ENCODE results near the gene CSRNP3. TPM values are rescaled to one million over a fixed set of nuclear protein-coding genes. Genes with fewer than 3 reads are reported as not detected.
"Not testable (repeated sequence)": the region's sequence is repeated elsewhere in the genome, so short reads cannot be mapped to it uniquely, and the experiment has no call there.

The CSRNP3 gene
- total RNA-seq, 1 donor from 2014 or later = 2.3 TPM

GRCh38 chr2:165651233-165651632, 181.7 kb downstream of the CSRNP3 start:
- no peaks in the 10 kb centered on the region for H3K4me1 ChIP-seq
- DNase-seq (no peak), ATAC-seq (no peak)
- H3K9me3 ChIP-seq = no peaks in the 10 kb centered on the region
- no peaks in the 10 kb centered on the region for H3K27me3 ChIP-seq (ENCODE audit: low read depth)
- no peaks in the 10 kb centered on the region for H3K36me3 ChIP-seq
- no peak overlapping the region for H3K27ac ChIP-seq
- intact Hi-C loops (cut with DNase I) = no loop called here
- no peak overlapping the region for H3K4me3 ChIP-seq
- TF ChIP-seq CTCF (IDR thresholded peaks at IDR 0.05) = no peak

GRCh38 chr2:165655661-165656060, 186.2 kb downstream of the CSRNP3 start:
- Histone ChIP-seq H3K9me3 (no peaks in the 10 kb centered on the region), H3K4me1 (no peaks in the 10 kb centered on the region), H3K27ac (no peak overlapping the region), H3K27me3 (ENCODE audit: low read depth) (no peaks in the 10 kb centered on the region), H3K4me3 (no peak overlapping the region), H3K36me3 (no peaks in the 10 kb centered on the region)
- intact Hi-C loops (cut with DNase I) = no loop called here
- ATAC-seq (no peak), DNase-seq (no peak)
- TF ChIP-seq CTCF (IDR thresholded peaks at IDR 0.05) = no peak

- DNase-seq (no peak), ATAC-seq (no peak)
- Histone ChIP-seq H3K27me3 (ENCODE audit: low read depth) (no peaks in the 10 kb centered on the region), H3K27ac (no peak overlapping the region), H3K9me3 (no peaks in the 10 kb centered on the region), H3K4me1 (no peaks in the 10 kb centered on the region), H3K4me3 (no peak overlapping the region), H3K36me3 (no peaks in the 10 kb centered on the region)
- no peak for TF ChIP-seq CTCF (IDR thresholded peaks at IDR 0.05)
- intact Hi-C loops (cut with DNase I) = no loop called here
These were observed 190.9 kb downstream of the CSRNP3 start for GRCh38 chr2:165660361-165660760.

GRCh38 chr2:165662720-165663119, 193.2 kb downstream of the CSRNP3 start:
- Histone ChIP-seq H3K9me3 (no peaks in the 10 kb centered on the region), H3K36me3 (no peaks in the 10 kb centered on the region), H3K27me3 (ENCODE audit: low read depth) (no peaks in the 10 kb centered on the region), H3K27ac (no peak overlapping the region), H3K4me1 (no peaks in the 10 kb centered on the region), H3K4me3 (no peak overlapping the region)
- DNase-seq (no peak), ATAC-seq (no peak)
- TF ChIP-seq CTCF (IDR thresholded peaks at IDR 0.05) = no peak
- intact Hi-C loops (cut with DNase I) = no loop called here

- DNase-seq = no peak
- no peak for ATAC-seq
- H3K27me3 ChIP-seq (ENCODE audit: low read depth) = no peaks in the 10 kb centered on the region
- no peaks in the 10 kb centered on the region for H3K4me1 ChIP-seq
- intact Hi-C loops (cut with DNase I) = no loop called here
- no peaks in the 10 kb centered on the region for H3K36me3 ChIP-seq
- H3K27ac ChIP-seq = no peak overlapping the region
- H3K9me3 ChIP-seq = no peaks in the 10 kb centered on the region
- no peak overlapping the region for H3K4me3 ChIP-seq
- TF ChIP-seq CTCF (IDR thresholded peaks at IDR 0.05) = no peak
These were observed 196.1 kb downstream of the CSRNP3 start for GRCh38 chr2:165665614-165666013.

- H3K4me3 ChIP-seq; ATAC-seq; intact Hi-C loops (cut with DNase I); DNase-seq; H3K27me3 ChIP-seq (ENCODE audit: low read depth); H3K9me3 ChIP-seq; H3K27ac ChIP-seq; H3K36me3 ChIP-seq; H3K4me1 ChIP-seq: not testable (repeated sequence)
These were observed 196.6 kb downstream of the CSRNP3 start for GRCh38 chr2:165666073-165666472.

Measured in lower lobe of right lung (tissue), 2 donors.